ENCODE measurements around the gene HEXB. TPM values are rescaled to one million over a fixed set of nuclear protein-coding genes. Genes with fewer than 3 reads are reported as not detected.
A peak's percentile ranks its signal among the peaks of the same experiment; 100 is the strongest.

The HEXB gene
- total RNA-seq, 1 donor from 2014 or later: 220 TPM

DNA sequence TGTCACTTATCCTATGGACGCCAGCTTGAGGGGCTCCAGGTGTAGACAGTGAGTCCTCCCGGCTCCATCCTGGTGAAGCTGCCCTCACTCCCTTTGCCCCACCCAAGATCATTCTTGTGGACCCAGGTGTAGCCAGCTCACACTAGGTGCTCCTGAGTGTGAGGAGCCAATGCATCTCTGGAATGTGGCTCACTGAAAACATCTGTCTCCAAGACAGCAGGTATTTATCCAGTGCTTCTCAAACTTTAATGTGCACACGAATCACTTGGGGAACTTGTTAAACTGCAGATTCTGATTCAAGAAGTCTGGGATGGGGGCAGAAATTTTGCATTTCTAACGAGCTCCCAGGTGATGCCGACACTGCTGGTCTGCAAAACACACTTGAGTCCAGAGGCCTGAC, 31.0 kb upstream of the HEXB start:
- no peak for TF ChIP-seq CTCF (IDR thresholded peaks at IDR 0.05; ENCODE audit: insufficient read depth, low read length, severe bottlenecking)
- FAIRE-seq: peak; percentile 88
- DNase-seq (ENCODE audit: low read depth): no peak

DNA sequence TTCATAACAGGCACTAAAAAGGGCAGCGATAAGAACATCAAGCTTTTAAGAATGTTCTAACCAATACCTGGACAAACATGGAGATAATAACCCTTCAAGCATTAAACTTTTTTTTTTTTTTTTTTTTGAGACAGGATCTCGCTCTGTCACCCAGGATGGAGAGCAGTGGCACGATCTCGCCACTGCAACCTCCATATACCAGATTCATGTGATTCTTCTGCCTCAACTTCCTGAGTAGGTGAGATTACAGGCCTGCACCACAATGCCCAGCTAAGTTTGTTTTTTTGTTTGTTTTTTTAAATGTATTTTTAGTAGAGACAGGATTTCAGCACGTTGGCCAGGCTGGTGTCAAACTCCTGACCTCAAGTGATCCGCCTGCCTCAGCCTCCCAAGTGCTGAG, 29.8 kb upstream of the HEXB start:
- DNase-seq (ENCODE audit: low read depth): no peak
- no peaks in the 10 kb centered on the region for H3K36me3 ChIP-seq (ENCODE audit: control insufficient read depth, insufficient read depth, low read length)
- no peak overlapping the region for H3K4me3 ChIP-seq (ENCODE audit: low read depth, low read length)
- no peaks in the 10 kb centered on the region for H3K27me3 ChIP-seq (ENCODE audit: control insufficient read depth, insufficient read depth, low read length)
- FAIRE-seq: no peak
- TF ChIP-seq CTCF (IDR thresholded peaks at IDR 0.05; ENCODE audit: insufficient read depth, low read length, severe bottlenecking): no peak

More for the DNA sequence above, 31.0 kb upstream of the HEXB start:
- H3K4me3 ChIP-seq (ENCODE audit: low read depth, low read length): no peak overlapping the region
- no peaks in the 10 kb centered on the region for H3K36me3 ChIP-seq (ENCODE audit: control insufficient read depth, insufficient read depth, low read length)
- no peaks in the 10 kb centered on the region for H3K27me3 ChIP-seq (ENCODE audit: control insufficient read depth, insufficient read depth, low read length)

DNA sequence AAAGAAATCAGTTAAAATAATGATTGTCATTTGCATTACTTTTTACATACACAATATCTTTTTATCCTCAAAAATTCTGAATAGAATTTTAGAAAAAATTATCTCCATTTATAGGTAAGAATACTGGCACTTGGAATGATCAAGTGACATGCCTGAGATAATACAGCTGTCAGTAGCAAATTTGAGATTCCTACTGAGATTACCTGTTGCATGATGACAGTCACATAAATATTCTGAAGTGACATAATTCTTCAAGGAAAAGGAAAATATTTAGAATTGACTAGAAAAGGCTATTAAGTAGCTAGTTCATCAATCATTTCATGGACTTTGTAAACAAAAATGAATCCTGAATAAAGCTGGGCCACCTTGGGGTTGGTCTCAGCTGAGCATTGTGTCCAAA, 29.3 kb upstream of the HEXB start:
- DNase-seq (ENCODE audit: low read depth): no peak
- FAIRE-seq: no peak
- Histone ChIP-seq H3K27me3 (ENCODE audit: control insufficient read depth, insufficient read depth, low read length) (no peaks in the 10 kb centered on the region), H3K36me3 (ENCODE audit: control insufficient read depth, insufficient read depth, low read length) (no peaks in the 10 kb centered on the region), H3K4me3 (ENCODE audit: low read depth, low read length) (no peak overlapping the region)
- no peak for TF ChIP-seq CTCF (IDR thresholded peaks at IDR 0.05; ENCODE audit: insufficient read depth, low read length, severe bottlenecking)

- FAIRE-seq (no peak), DNase-seq (ENCODE audit: low read depth) (no peak)
- Histone ChIP-seq H3K4me3 (ENCODE audit: low read depth, low read length) (no peak overlapping the region), H3K36me3 (ENCODE audit: control insufficient read depth, insufficient read depth, low read length) (no peaks in the 10 kb centered on the region), H3K27me3 (ENCODE audit: control insufficient read depth, insufficient read depth, low read length) (no peaks in the 10 kb centered on the region)
- no peak for TF ChIP-seq CTCF (IDR thresholded peaks at IDR 0.05; ENCODE audit: insufficient read depth, low read length, severe bottlenecking)
Observed at GRCh38 chr5:74657165-74657564, 27.9 kb upstream of the HEXB start.

GRCh38 chr5:74659172-74659571, 25.9 kb upstream of the HEXB start:
- no peaks in the 10 kb centered on the region for H3K27me3 ChIP-seq (ENCODE audit: control insufficient read depth, insufficient read depth, low read length)
- no peak overlapping the region for H3K4me3 ChIP-seq (ENCODE audit: low read depth, low read length)
- no peaks in the 10 kb centered on the region for H3K36me3 ChIP-seq (ENCODE audit: control insufficient read depth, insufficient read depth, low read length)
- no peak for TF ChIP-seq CTCF (IDR thresholded peaks at IDR 0.05; ENCODE audit: insufficient read depth, low read length, severe bottlenecking)
- no peak for DNase-seq (ENCODE audit: low read depth)
- no peak for FAIRE-seq

- FAIRE-seq: no peak
- TF ChIP-seq CTCF (IDR thresholded peaks at IDR 0.05; ENCODE audit: insufficient read depth, low read length, severe bottlenecking): no peak
- no peak overlapping the region for H3K4me3 ChIP-seq (ENCODE audit: low read depth, low read length)
- no peaks in the 10 kb centered on the region for H3K36me3 ChIP-seq (ENCODE audit: control insufficient read depth, insufficient read depth, low read length)
- no peaks in the 10 kb centered on the region for H3K27me3 ChIP-seq (ENCODE audit: control insufficient read depth, insufficient read depth, low read length)
- peak; percentile 22 for DNase-seq (ENCODE audit: low read depth)
Observed at GRCh38 chr5:74660140-74660539, 24.9 kb upstream of the HEXB start.

All from bronchial epithelial cell (primary cell).